H1 (cell line): ENCODE measurements around the gene RDH16.

Experiments
- ATF3 ChIP-seq: IDR thresholded peaks from 2 replicates; pipeline ENCODE4 v1.6.1; 2011; ENCODE audit warnings: low read depth, mild to moderate bottlenecking, low read length; ENCODE audit not compliant: insufficient read depth
- SP1 ChIP-seq: IDR thresholded peaks from 2 replicates; pipeline ENCODE4 v1.6.1; 2011; ENCODE audit warnings: low read depth, low read length
- TF ChIP-seq, protein P1 (sequence below), 3 experiments: IDR thresholded peaks; 1 replicate in 2 of 3; 2 replicates in 1 of 3; pipeline versions ENCODE4 v1.5.1 to v1.6.1; 2011; ENCODE audit warnings: low read length in 3 of 3, mild to moderate bottlenecking in 3 of 3, inconsistent platforms in 2 of 3, low read depth in 1 of 3, moderate library complexity in 1 of 3; ENCODE audit not compliant: insufficient read depth in 1 of 3; ENCODE audit errors: control extremely low read depth in 1 of 3

GRCh38 chr12:56983386-56983785 lies 26.0 kb upstream of the RDH16 start:
- TF ChIP-seq ATF3 (no peak), SP1 (no peak)
- TF ChIP-seq, protein P1, sequence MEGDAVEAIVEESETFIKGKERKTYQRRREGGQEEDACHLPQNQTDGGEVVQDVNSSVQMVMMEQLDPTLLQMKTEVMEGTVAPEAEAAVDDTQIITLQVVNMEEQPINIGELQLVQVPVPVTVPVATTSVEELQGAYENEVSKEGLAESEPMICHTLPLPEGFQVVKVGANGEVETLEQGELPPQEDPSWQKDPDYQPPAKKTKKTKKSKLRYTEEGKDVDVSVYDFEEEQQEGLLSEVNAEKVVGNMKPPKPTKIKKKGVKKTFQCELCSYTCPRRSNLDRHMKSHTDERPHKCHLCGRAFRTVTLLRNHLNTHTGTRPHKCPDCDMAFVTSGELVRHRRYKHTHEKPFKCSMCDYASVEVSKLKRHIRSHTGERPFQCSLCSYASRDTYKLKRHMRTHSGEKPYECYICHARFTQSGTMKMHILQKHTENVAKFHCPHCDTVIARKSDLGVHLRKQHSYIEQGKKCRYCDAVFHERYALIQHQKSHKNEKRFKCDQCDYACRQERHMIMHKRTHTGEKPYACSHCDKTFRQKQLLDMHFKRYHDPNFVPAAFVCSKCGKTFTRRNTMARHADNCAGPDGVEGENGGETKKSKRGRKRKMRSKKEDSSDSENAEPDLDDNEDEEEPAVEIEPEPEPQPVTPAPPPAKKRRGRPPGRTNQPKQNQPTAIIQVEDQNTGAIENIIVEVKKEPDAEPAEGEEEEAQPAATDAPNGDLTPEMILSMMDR (IDR thresholded peaks at IDR 0.05; ENCODE audit: control extremely low read depth in 1 of 3, insufficient read depth in 1 of 3, low read depth in 1 of 3, low read length in 3 of 3): no peak
